ENCODE data around the gene MGA.

Gene MGA

GRCh38 chr15:41647262-41647661, 12.9 kb upstream of the MGA start:
- no peak for ATAC-seq (ENCODE audit: low read depth)
- no peak for DNase-seq (ENCODE audit: low spot score in 2 of 2)
- Mint-ChIP-seq H3K4me1 (no peaks in the 10 kb centered on the region), H3K36me3 (no peaks in the 10 kb centered on the region), H3K27ac (no peak overlapping the region), H3K27me3 (peaks cover 2% of the 10 kb centered on the region), H3K9me3 (no peaks in the 10 kb centered on the region), H3K4me3 (no peak overlapping the region)

DNA sequence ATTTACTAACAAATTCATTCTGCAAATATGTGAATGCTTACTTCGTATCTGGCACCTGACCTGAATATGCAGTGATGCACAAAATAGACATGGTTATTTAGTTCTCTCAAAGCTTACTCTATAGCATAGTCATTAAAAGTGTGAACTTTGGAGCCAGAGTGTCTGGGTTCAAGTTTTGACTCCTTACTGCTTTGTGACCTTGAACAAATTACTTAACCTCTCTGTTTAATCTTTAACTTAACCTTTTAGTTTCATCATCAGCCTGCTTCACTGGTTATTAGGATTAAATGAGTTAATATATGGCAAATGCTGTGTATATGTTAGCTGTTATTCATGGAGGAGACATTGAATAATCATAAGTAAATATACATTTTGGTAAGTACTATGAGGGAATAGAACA, 12.1 kb upstream of the MGA start:
- Mint-ChIP-seq H3K9me3 (no peaks in the 10 kb centered on the region), H3K4me3 (no peak overlapping the region), H3K4me1 (no peaks in the 10 kb centered on the region), H3K36me3 (no peaks in the 10 kb centered on the region), H3K27ac (no peak overlapping the region), H3K27me3 (peaks cover 3% of the 10 kb centered on the region)
- DNase-seq (ENCODE audit: low spot score in 2 of 2) (no peak), ATAC-seq (ENCODE audit: low read depth) (no peak)

GRCh38 chr15:41648770-41649169, 11.4 kb upstream of the MGA start:
- Mint-ChIP-seq H3K27ac (no peak overlapping the region), H3K9me3 (no peaks in the 10 kb centered on the region), H3K27me3 (peaks cover 5% of the 10 kb centered on the region), H3K36me3 (no peaks in the 10 kb centered on the region), H3K4me1 (no peaks in the 10 kb centered on the region), H3K4me3 (no peak overlapping the region)
- DNase-seq (ENCODE audit: low spot score in 2 of 2) (no peak), ATAC-seq (ENCODE audit: low read depth) (no peak)

GRCh38 chr15:41650806-41651205, 9.4 kb upstream of the MGA start:
- H3K4me3 Mint-ChIP-seq = no peak overlapping the region
- DNase-seq (ENCODE audit: low spot score in 2 of 2) = no peak
- H3K36me3 Mint-ChIP-seq = no peaks in the 10 kb centered on the region
- no peak for ATAC-seq (ENCODE audit: low read depth)
- H3K4me1 Mint-ChIP-seq = no peaks in the 10 kb centered on the region
- no peaks in the 10 kb centered on the region for H3K9me3 Mint-ChIP-seq
- no peak overlapping the region for H3K27ac Mint-ChIP-seq
- peaks cover 7% of the 10 kb centered on the region for H3K27me3 Mint-ChIP-seq

DNA sequence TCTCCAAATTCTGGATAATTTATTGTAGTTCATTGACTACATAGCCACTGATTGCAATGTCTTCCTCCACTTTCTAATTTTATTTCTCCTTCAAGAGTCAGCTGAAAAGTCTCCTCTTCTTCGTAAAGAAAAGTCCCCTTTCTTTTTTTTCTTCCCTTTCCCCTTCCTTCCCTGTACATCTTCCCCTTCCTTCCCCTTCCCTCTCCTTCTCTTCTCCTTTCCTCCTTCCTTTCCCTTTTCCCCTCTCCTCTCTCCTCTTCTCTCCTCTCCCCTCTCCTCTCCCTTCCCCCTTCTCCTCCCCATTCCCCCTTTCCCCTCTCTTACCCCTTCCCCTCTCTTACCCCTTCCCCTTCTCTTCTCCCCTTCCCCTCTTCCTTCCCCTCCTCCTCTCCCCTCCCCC, 8.8 kb upstream of the MGA start:
- Mint-ChIP-seq H3K27me3 (peaks cover 7% of the 10 kb centered on the region), H3K4me1 (no peaks in the 10 kb centered on the region), H3K9me3 (no peaks in the 10 kb centered on the region), H3K36me3 (no peaks in the 10 kb centered on the region), H3K27ac (no peak overlapping the region), H3K4me3 (no peak overlapping the region)
- ATAC-seq (ENCODE audit: low read depth) (no peak), DNase-seq (ENCODE audit: low spot score in 2 of 2) (no peak)

DNA sequence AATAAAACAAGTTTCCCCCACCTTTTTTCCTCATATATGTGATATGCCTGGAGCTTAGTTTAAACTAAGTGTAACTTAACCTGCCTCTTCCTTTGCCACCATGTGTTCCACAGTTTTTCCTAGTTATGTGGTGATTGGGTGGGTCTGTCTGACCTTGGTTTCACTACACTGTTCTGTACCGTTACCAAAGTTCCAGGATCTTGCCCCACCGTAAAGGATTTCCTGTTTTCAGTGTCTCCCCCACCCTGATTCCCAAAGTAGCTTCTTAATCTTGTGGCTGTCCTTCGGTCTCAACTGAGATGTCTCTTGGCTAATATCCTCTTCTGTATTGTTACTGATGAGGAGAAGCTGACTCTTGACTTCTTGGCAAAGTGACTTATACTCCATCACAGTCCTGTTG, 6.4 kb upstream of the MGA start:
- no peaks in the 10 kb centered on the region for H3K4me1 Mint-ChIP-seq
- no peak for DNase-seq (ENCODE audit: low spot score in 2 of 2)
- no peaks in the 10 kb centered on the region for H3K9me3 Mint-ChIP-seq
- no peak for ATAC-seq (ENCODE audit: low read depth)
- H3K27me3 Mint-ChIP-seq = peaks cover 7% of the 10 kb centered on the region
- H3K4me3 Mint-ChIP-seq = no peak overlapping the region
- no peaks in the 10 kb centered on the region for H3K36me3 Mint-ChIP-seq
- H3K27ac Mint-ChIP-seq = no peak overlapping the region

DNA sequence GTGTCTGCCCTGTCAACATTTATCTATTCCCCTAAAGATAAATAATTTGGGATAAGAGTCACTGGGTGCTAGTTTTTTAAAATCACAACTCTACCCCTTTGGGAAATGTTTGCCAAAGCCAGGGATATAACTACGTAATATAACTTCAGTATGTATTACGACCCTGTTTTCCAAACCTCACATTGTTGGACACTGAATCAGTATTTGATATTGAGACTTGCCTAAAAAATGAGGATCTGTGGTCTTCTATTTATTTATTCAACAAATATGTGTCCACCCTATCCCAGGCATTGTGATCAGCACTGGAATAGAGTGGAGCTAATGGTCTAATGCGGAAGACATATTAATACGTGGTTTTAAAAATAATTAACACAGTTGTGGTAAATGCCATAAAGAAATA, 4.5 kb upstream of the MGA start:
- peaks cover 5% of the 10 kb centered on the region for H3K27me3 Mint-ChIP-seq
- H3K4me3 Mint-ChIP-seq = no peak overlapping the region
- H3K27ac Mint-ChIP-seq = no peak overlapping the region
- DNase-seq (ENCODE audit: low spot score in 2 of 2) = no peak
- ATAC-seq (ENCODE audit: low read depth) = no peak
- no peaks in the 10 kb centered on the region for H3K36me3 Mint-ChIP-seq
- H3K9me3 Mint-ChIP-seq = no peaks in the 10 kb centered on the region
- H3K4me1 Mint-ChIP-seq = no peaks in the 10 kb centered on the region

DNA sequence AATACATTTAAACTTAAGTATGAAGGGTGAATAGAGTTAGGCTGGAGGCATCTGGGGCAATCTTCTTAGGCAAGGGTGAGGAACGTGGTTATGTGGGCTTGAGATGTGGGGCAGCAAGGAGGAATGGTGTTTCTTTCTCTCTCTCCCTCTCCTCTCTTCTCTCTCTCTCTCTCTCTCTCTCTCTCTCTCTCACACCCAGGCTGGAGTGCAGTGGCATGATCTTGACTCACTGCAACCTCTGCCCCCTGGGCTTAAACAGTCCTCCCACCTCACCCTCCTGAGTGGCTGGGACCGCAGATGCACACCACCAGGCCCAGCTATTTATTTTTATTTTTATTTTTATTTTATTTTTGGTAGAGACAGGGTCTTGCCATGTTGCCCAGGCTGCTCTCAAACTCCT, 4.0 kb upstream of the MGA start:
- H3K27ac Mint-ChIP-seq = no peak overlapping the region
- no peak overlapping the region for H3K4me3 Mint-ChIP-seq
- H3K36me3 Mint-ChIP-seq = no peaks in the 10 kb centered on the region
- peaks cover 5% of the 10 kb centered on the region for H3K4me1 Mint-ChIP-seq
- DNase-seq (ENCODE audit: low spot score in 2 of 2) (no peak), ATAC-seq (ENCODE audit: low read depth) (no peak)
- peaks cover 5% of the 10 kb centered on the region for H3K27me3 Mint-ChIP-seq
- no peaks in the 10 kb centered on the region for H3K9me3 Mint-ChIP-seq

- no peaks in the 10 kb centered on the region for H3K36me3 Mint-ChIP-seq
- ATAC-seq (ENCODE audit: low read depth) (no peak), DNase-seq (ENCODE audit: low spot score in 2 of 2) (no peak)
- peak overlapping the region; percentile 97 for H3K27ac Mint-ChIP-seq
- H3K27me3 Mint-ChIP-seq = peaks cover 3% of the 10 kb centered on the region
- H3K4me3 Mint-ChIP-seq = peak overlapping the region; percentile 7
- H3K4me1 Mint-ChIP-seq = peaks cover 16% of the 10 kb centered on the region
- H3K9me3 Mint-ChIP-seq = no peaks in the 10 kb centered on the region
These were observed 1.5 kb upstream of the MGA start for GRCh38 chr15:41658689-41659088.

DNA sequence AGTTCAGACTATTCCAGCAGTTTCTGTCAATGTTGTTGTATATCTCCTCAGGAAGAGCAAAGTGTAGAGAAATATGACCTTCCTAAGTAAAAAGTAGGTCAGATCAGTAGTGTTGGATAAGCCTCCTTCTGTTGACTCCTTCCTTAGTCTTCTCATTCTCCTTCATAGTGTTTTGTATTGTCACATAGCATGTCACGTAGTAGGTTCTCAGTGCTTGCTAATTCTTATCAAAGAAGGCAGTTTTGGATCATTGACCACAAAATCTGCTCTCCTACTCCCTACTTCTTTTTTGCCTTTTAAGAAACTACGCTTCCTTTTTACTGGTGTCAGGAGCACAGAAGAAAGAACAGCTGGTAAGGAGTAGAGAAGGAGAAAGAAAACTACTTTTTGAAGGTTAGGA, 1.0 kb upstream of the MGA start:
- no peaks in the 10 kb centered on the region for H3K27me3 Mint-ChIP-seq
- no peaks in the 10 kb centered on the region for H3K36me3 Mint-ChIP-seq
- no peaks in the 10 kb centered on the region for H3K9me3 Mint-ChIP-seq
- no peak for ATAC-seq (ENCODE audit: low read depth)
- no peak for DNase-seq (ENCODE audit: low spot score in 2 of 2)
- H3K27ac Mint-ChIP-seq = peak overlapping the region; percentile 97
- peak overlapping the region; percentile 14 for H3K4me3 Mint-ChIP-seq
- H3K4me1 Mint-ChIP-seq = peaks cover 16% of the 10 kb centered on the region

DNA sequence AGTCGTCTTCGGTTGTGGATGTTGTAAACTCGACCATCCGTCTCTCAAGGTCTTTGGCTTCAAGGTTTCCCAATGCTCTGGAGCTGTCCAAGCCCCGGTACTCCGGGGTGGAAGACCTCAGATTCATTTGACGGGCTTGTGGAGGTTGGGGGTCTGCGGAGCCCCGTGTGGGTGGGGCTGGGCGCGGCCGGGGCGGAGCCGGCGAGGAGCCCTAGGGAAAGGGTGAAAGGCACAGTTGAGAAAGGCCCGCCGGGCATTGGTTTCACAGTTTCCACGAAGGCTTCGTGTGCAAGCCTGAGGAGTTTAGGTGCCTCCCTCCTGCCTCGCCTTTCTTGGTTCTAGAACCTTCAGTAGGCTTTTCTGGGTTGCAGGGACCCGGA, 360 bp upstream of the MGA start:
- Mint-ChIP-seq H3K36me3 (no peaks in the 10 kb centered on the region), H3K4me3 (peak overlapping the region; percentile 88), H3K4me1 (peaks cover 16% of the 10 kb centered on the region), H3K9me3 (no peaks in the 10 kb centered on the region), H3K27ac (peak overlapping the region; percentile 97), H3K27me3 (no peaks in the 10 kb centered on the region)
- ATAC-seq (ENCODE audit: low read depth) = no peak
- no peak for DNase-seq (ENCODE audit: low spot score in 2 of 2)

- H3K27ac Mint-ChIP-seq = peak overlapping the region; percentile 97
- H3K27me3 Mint-ChIP-seq = no peaks in the 10 kb centered on the region
- no peak for ATAC-seq (ENCODE audit: low read depth)
- H3K36me3 Mint-ChIP-seq = no peaks in the 10 kb centered on the region
- H3K9me3 Mint-ChIP-seq = no peaks in the 10 kb centered on the region
- peaks cover 16% of the 10 kb centered on the region for H3K4me1 Mint-ChIP-seq
- no peak for DNase-seq (ENCODE audit: low spot score in 2 of 2)
- H3K4me3 Mint-ChIP-seq = peak overlapping the region; percentile 88
These were observed 893 bp downstream of the MGA start for GRCh38 chr15:41661078-41661517.

- no peaks in the 10 kb centered on the region for H3K36me3 Mint-ChIP-seq
- peak; percentile 31 for ATAC-seq (ENCODE audit: low read depth)
- DNase-seq (ENCODE audit: low spot score in 2 of 2) = peak; percentile 60 to 63
- peaks cover 19% of the 10 kb centered on the region for H3K4me1 Mint-ChIP-seq
- no peaks in the 10 kb centered on the region for H3K9me3 Mint-ChIP-seq
- peak overlapping the region; percentile 97 for H3K27ac Mint-ChIP-seq
- no peaks in the 10 kb centered on the region for H3K27me3 Mint-ChIP-seq
- H3K4me3 Mint-ChIP-seq = peak overlapping the region; percentile 88
These were observed 1.5 kb downstream of the MGA start for GRCh38 chr15:41661518-41662225.

DNA sequence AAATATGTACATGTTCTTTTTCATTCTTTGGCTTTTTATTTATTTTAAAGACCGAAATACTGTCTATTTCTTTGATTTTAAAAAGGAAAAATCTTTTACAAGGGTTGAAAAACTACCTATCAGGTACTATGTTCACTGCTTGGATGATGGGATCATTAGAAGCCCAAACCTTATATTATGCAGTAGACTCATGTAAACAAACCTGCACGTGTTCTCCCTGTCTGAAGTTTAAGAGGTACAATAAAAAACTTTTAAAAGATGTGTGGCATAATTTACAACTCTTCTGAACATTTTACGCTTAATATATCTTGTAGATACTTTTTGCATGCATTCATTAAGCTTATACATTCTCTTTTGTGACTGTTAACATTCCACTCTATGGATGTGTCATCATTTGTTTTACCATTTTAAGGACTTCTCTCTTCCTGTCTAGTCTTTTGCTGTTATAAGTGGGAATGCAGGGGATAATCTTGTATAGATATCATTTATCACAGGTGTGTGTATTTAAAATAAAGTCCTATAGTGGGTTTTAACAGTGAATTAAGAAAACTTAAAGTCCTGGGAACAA, 6.2 kb downstream of the MGA start:
- peaks cover 15% of the 10 kb centered on the region for H3K36me3 Mint-ChIP-seq
- no peak for DNase-seq (ENCODE audit: low spot score in 2 of 2)
- H3K4me3 Mint-ChIP-seq = no peak overlapping the region
- peaks cover 24% of the 10 kb centered on the region for H3K4me1 Mint-ChIP-seq
- H3K27ac Mint-ChIP-seq = no peak overlapping the region
- no peaks in the 10 kb centered on the region for H3K27me3 Mint-ChIP-seq
- no peaks in the 10 kb centered on the region for H3K9me3 Mint-ChIP-seq
- no peak for ATAC-seq (ENCODE audit: low read depth)

- peaks cover 25% of the 10 kb centered on the region for H3K4me1 Mint-ChIP-seq
- H3K4me3 Mint-ChIP-seq = no peak overlapping the region
- ATAC-seq (ENCODE audit: low read depth) = no peak
- DNase-seq (ENCODE audit: low spot score in 2 of 2) = no peak
- H3K27ac Mint-ChIP-seq = no peak overlapping the region
- no peaks in the 10 kb centered on the region for H3K9me3 Mint-ChIP-seq
- H3K27me3 Mint-ChIP-seq = no peaks in the 10 kb centered on the region
- peaks cover 23% of the 10 kb centered on the region for H3K36me3 Mint-ChIP-seq
These were observed 9.5 kb downstream of the MGA start for GRCh38 chr15:41669701-41670100.
